NCI-H460 (cell line): ENCODE measurements around the gene SNX24. TPM values are rescaled to one million over a fixed set of nuclear protein-coding genes. Genes with fewer than 3 reads are reported as not detected.

Experiments used
- DNase-seq: peaks from one replicate; pipeline ENCODE4 v3.0.0-alpha.2; 2016; ENCODE audit warnings: low read depth; ENCODE audit errors: extremely low read depth
- total RNA-seq: library from RNA; depleted of rRNA; stranded (reverse); fragments of >200 nt; shearing (Covaris generic); gene quantifications from 2 replicates; pipeline ENCODE4 v1.2.3, GENCODE V29; 2014

SNX24 gene
- total RNA-seq, 1 experiment from 2014 or later, result 32.3 TPM

DNA sequence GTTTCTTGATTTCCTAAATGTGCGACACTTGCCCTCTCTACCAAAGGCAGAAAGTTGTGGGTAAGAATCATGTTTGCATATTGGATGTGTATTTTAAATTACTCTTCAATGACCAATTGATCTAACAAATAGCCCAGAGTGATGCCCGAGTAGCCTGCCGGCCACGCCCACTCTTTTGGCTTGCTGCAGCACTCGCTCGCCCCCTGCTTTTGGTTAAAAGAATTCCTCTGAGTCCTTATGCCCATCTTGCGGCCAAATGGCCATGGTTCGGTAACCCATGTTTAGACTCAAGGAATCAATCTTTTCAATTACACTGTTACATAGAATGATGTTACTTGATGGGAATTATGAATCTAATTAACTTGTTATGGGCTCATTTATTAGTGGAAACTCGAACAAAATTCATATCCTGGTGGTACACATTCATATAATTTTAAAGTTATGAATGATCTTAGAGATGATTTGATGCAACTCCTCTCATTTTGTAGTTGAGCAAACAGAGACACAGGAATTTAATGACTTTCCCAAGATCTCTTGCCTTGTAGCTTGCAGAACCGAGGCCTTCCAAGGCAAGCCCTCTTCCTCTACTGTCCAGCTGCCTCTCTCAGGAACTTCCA is 154.6 kb downstream of the SNX24 start:
- DNase-seq, result peak; percentile 14

- DNase-seq, result no peak
Observed at GRCh38 chr5:123000731-123001130, 155.3 kb downstream of the SNX24 start.

DNA sequence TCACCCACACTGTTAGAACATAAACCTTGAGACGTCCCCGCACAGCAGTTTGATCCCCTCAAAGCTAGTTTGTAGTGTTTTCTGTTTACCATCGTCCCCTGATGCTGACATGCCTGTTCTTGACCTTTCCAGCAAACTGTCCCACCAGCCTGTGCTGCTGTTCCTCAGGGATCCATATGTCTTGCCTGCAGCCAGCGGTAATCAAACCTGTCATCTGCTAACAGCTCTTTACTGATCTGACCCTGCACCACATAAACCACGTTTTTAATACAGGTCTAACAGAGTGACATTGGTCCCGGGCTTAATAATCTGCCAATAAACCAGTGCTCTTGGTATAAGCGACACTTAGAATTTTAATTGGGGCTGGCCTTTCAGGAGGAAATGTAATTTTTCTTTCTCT is 156.4 kb downstream of the SNX24 start:
- DNase-seq, result no peak

DNA sequence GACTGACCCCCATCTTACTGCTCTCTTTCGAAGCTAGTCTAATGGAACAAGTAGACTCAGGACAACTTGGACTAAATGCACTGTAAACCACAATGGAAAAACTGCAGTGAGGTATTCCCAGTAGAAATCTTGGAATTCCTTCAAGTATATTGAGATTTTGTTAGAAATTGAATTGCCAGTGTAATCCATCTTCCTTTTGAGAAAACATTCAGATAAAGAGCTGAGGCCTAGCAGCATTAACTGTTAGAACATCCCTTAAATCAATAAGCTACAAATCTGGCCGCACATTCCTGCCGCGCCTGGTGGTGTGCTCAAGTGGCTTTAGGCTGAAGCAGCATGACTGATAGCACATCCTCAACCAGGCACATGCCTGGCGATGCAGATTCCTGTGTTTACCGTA is 161.8 kb downstream of the SNX24 start:
- no peak for DNase-seq

GRCh38 chr5:123007754-123008153 is 162.3 kb downstream of the SNX24 start:
- DNase-seq, result no peak

DNA sequence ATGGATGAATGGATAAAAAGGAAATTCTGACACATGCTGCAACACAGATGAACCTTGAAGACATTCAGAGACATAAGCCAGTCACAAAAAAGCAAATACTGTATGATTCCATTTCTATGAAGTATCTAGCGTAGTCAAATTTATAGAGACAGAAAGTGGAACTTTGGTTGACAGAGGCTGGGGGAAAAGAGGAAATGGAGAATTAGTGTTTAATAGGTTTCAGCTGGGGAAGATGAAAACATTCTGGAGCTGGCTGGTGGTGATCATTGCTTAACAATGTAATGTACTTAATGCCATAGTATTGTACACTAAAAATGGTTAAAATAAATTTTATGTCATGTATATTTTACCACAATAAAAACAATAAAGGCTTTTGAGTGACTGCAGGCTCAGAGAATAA is 166.9 kb downstream of the SNX24 start:
- DNase-seq, result no peak

- no peak for DNase-seq
Observed at GRCh38 chr5:123014689-123015088, 169.3 kb downstream of the SNX24 start.

DNA sequence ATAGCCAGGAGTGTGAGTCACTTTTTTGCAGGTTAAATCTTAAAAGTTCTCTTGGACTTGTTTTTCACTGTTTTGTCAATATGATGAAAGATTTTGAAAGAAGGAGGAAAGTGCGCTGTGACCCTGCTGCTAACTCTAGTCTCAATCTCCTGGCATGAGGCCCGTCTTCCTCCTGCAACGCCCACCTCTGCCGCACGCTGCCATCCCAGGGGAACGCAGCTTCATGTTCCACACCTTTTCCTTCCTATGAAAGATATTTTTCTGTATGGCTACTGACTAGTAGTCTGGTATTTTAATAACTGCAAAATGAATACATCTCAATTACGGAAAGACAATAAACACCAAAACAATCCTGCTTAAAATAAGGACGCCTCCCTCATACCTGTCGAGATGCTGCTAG is 182.8 kb downstream of the SNX24 start:
- DNase-seq, result no peak

- DNase-seq, result no peak
Observed at GRCh38 chr5:123033157-123033671, 187.8 kb downstream of the SNX24 start.

DNA sequence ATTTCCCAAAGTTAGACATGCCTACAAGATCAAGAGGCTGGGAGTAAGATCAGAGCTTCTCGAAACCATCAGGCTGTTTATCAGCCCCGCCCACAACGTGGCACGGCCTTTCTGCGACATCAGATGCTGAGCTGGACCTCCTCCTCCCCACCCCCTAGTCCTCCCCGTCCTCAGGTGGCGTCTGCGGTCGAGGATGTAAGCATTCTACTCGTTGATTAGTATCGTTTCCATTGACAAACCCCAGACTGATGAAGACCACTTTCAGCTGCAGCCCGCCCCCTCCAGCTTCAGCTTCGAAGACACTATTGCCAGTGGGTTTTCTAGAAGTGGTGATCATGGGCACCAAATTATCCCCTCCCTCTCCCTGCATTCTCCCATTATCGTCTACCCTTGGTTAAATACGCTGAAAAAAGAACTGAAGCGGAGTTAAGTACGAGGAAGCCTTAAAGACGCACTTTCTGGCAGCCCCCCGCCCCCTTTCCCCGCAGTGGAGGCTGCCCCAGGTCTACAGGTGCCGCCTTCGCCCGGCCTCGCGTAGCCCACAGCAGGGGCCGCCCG is 190.0 kb downstream of the SNX24 start:
- no peak for DNase-seq

- DNase-seq, result no peak
Observed at GRCh38 chr5:123035918-123036390, 190.5 kb downstream of the SNX24 start.

GRCh38 chr5:123036391-123037103 is 191.1 kb downstream of the SNX24 start, which contains the start of gene PPIC:
Gene PPIC, minus strand, starts transcription at chr5:123036725. Its CDS starts 100 bp downstream, at chr5:123036625.
- DNase-seq, result peak; percentile 71

- DNase-seq, result no peak
Observed at GRCh38 chr5:123037104-123037418, 191.6 kb downstream of the SNX24 start.

GRCh38 chr5:123039673-123040072 is 194.3 kb downstream of the SNX24 start:
- no peak for DNase-seq

DNA sequence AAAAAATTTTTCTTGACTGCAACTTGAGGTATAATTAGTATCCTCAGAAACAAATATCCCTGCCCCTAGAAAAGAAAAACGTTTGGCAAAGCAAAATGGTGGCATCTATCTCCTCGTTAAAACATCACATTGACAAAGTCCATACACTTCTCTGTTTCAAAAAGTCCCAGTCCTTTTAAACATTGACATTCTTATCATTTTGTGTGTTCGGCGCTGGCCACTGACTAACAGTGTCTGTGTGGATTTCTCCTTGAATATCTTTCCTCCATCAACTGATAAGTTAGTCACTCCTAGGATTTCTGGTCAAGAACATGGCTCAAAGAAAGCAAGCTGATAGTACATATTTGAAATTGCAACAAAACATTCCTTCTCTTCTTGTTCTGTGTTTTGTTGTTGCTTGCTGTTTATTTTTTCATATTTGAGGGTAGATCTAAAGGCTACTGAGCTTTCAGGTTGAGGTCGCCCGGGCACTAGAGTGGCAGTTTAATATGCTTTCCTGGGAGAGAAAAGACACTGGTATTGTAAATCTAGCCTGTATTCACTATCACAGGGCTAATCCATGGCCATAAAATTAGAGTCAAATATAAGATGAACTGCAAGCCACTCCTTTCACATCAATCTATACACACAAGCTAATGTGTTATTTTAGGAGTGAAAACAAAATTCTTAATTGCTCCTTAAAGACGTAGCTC is 199.7 kb downstream of the SNX24 start:
- DNase-seq, result no peak

GRCh38 chr5:123046222-123046621 is 200.8 kb downstream of the SNX24 start:
- DNase-seq, result no peak

DNA sequence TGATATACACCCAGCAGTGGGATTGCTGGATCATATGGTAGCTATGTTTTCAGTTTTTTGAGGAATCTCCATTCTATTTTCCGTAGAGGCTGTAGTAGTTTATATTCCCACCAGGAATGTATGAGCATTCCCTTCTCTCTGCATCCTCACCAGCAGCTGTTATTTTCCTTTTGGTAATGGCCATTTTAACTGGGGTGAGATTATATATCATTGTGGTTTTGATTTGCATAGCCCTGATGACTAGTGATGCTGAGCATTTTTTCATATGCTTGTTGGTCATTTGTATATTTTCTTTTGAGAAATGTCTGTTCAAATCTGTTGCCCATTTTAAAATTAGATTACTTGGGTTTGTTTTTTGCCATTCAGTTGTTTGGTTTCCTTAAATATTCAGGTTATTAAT is 202.3 kb downstream of the SNX24 start:
- DNase-seq, result no peak

DNA sequence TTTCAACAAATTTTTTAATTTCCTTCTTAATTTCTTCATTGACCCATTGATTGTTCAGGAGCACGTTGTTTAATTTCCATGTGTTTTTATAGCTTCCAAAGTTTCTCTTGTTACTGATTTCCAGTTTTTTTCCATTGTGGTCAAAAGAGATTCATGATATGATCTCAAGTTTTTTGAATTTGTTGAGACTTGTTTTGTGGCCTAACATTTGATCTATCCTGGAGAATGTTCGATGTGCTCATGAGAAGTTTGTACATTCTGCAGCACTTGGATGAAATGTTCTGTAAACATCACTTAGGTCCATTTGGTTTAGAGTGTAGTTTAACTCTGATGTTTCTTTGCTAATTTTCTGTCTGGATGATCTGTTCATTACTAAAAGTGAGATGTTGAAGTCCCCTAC is 205.8 kb downstream of the SNX24 start:
- no peak for DNase-seq
